Mesenteric fat pad (tissue), 1 donor: ENCODE results near the gene MT1HL1. TPM values are rescaled to one million over a fixed set of nuclear protein-coding genes. Genes with fewer than 3 reads are reported as not detected.
"Not testable (repeated sequence)": the region's sequence is repeated elsewhere in the genome, so short reads cannot be mapped to it uniquely, and the experiment has no call there.

Experiments used
- DNase-seq: peaks from one replicate; pipeline ENCODE4 v3.0.0-alpha.2; 2020; ENCODE audit warnings: low spot score
- total RNA-seq: library from RNA; stranded (reverse); fragmentation: NEBNext Ultra II Directional; extraction: Animal tissue kit (Norgen Biotek cat#: 25700); gene quantifications from one replicate; pipeline ENCODE4 v1.2.1, GENCODE V29; 2021
- donor health status: DM: yes; HTN: yes; CAD: no.

MT1HL1 gene
- total RNA-seq, 1 donor from 2014 or later = not detected

DNA sequence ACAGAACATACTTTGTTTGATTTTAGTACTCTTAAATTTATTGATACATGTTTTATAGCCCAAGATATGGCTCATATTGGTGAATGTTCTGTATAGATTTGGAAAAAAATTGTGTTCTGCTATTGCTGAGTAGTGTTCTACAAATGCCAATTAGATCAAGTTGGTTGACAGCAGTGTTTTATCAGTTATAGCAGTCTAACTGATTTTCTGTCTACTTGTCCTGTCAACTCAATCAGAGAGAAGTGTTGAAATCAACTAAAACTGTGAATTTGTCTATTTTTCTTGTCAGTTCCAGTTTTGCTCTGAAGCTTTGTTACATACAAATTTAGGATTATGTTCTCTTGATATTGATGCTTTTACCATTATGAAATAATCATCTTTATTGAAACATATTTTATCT lies 14.7 kb upstream of the MT1HL1 start:
- DNase-seq = no peak

DNA sequence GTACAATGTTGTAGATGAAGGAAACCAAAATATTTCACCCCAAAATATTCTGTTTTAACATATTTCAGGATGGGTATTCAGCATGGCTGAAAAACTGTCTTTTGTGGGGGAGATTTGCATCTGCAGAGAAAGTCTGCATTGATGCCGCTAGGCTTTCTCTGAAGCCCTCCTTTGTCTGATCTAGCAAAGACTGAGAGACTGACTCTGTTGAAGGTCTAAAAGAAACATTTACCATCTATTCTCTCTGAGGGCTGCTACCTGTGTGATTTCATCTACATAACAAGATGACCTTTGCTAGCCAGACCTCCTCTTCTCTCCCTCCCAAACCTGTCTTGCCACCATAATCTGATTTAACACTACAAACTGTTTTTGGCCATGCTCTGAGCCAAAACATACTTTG lies 12.4 kb upstream of the MT1HL1 start:
- no peak for DNase-seq

DNA sequence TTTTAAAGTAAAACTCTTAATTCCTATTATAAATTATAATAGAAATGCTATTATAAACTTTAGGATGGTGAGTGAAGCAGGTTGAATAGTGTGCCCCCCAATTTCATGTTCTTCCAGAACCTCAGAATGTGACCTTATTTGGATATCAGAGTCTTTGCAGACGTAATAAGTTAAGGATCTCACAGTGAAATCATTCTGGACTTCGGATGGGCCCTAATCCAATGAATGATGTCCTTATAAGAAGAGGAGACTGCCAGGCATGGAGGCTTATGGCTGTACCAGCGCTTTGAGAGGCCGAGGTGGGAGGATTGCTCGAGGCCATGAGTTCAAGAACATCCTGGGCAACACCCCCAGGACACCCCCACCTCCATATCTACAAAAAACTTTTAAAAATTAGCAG lies 9.4 kb upstream of the MT1HL1 start:
- no peak for DNase-seq

DNA sequence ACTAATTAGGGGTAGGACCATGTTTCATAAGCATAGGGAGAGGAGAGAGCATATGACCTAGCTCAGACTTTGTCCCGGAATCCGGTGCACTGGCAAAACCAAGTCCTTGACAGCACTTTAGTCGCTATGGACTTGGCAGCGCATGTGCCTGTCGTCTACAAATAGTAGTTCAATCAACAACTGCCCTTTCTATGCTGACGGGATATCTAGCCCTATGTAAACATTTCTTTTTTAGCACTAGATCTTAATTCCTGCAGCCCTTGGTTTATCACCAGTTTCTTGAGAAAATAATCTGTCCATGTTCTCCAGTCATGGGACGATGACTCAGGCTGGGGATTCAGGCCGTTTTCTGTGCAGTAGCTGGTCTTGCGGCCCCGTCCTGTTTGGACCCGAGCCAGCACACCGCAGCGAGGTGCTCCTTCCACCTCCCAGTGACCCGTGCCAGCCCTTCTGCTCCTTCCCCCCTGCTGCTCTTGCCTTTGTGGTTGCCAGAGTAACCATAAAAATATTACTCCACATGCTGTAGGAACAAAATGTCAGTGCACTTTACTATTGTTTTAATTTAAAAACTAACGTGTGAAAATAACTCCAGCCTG lies 8.6 kb upstream of the MT1HL1 start:
- DNase-seq = no peak

DNA sequence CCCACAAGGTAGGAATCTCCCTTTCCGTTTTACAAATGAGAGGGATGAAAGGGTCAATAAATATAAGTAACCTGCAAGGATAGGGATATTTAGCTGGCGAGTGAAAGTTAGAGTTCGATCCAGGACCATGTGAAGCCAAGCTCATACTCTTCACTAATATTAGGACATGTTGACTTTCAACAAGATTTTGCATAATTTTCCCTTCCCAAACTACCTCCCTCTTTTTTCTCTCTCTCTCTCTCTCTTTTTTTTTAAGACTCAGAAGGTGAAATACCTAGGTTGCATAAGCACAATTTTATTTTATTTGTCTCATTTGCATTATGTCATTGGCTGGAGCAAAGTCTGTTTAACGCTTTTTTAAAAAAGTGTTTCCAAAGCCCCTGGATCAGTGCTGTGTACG lies 8.1 kb upstream of the MT1HL1 start:
- no peak for DNase-seq

DNA sequence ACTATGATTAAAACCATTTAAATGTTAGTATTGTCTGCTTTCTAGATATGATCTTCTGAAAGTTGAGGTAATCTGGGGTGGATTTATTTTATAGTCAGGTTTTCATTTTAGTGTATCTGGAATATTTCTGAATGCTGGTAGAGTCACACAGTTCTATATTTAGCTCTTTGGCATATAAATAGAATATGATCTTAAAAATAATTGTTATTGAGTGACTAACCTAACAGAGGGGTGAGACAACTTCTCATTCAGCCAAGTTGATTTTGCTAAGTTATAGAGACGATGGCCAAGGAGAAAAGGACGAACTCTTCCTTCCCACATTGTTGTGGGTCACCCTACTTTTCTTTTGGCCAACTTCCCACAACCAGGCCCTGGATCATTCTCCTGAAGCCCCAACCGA lies 7.2 kb upstream of the MT1HL1 start:
- DNase-seq = no peak

DNA sequence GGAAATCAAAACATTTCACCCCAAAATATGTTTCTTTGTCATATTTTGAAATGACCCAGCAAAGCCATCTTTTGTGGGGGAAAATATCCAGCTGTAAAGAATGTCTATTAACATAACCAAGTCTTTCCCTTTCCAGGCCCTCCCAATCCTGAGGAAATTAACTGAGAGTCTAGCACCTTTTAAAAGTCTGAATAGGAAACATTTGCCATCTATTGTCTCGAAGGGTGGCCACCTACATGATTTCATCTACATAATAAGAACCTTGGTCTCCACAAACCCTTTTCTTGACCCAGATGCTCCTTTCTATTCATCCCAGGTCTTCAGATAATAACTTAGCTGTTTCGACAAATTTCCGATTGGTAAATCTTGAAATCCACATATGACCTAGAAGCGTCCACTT lies 5.4 kb upstream of the MT1HL1 start:
- DNase-seq = no peak

DNA sequence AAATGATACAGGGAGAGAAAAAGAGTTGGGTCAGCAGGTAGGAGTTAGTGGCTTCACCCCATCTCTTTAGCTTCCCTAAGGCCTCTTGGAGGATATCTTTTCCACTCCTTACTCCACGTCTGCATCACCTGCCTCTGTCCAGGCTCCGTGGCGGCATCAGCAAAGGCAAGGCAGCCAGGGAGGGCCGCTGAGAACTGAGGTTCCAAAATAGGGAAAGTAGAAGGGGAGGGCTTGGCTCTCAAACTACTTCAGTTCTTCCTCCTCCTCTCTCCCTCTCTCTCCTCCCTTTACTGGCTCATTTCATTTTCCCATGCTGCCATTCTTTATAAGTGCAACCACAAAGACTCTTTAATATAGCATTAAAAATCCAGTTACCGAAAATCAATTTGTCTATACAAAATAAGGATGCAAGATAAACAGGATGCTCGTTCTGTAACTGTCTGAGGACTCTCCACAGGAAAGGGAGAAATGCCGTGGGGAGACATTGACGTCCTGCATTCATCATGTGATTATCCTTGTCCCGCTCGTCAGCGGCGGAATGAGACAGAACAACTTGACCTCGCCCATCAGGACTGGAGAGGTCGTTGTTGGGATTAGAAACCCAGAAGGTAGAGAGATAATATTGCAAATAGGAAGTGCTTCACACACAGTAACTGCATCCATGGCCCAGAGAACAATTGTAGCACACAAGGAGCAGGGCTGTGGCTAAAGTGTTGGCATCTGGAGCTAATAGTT lies 3.1 kb upstream of the MT1HL1 start:
- no peak for DNase-seq

DNA sequence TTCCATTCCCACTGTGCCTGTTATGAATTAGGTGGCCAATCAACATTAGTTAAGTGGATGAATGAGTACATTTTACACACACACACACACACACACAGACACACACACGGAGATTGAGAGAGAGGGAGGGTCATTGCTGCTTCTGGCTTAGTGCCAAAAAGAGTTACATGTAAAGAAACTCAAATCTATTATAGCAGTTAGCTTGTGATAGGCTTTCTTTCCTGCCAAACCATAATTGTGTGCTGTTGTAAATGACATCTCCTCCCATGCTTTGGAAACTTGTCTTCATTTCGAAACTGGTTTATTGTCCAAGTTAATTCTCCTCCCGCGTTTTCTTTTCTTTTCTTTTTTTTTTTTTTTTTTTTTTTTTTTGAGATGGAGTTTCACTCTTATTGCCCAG lies 1.4 kb upstream of the MT1HL1 start:
- DNase-seq = no peak

DNA sequence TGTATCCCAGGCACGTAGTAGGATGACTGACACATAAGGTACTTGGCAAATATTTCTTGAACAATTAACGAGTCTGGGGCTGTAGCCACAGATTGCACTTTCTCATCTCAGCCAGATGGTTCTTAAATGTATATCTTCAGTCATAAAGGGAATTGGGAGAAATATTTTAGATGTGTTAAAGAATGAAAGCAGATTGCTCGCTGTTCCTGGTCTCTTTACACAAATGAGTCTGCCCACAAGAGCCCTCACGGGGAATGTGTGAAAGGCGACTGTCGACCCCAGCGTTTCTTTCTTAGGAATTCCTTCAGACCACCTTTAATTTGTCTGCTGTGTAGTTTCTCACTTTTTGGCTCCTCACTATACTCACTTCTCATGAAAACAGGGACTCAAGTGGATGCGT lies 725 bp downstream of the MT1HL1 start:
- DNase-seq = no peak

DNA sequence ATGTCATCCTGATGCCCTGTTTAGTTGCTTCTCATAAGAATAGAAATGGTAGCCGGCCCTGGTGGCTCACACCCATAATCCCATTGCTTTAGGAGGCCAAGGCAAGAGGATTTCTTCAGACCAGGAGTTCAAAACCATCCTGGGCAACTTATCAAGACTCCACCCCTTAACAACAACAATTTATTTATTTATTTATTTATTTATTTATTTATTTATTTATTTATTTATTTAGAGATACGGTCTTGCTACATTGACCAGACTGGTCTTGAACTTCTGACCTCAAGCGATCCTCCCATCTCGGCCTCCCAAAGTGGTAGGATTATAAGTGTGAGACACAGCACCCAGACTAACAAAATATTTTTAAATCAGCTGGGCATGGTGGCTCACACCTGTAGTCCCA lies 4.0 kb downstream of the MT1HL1 start:
- DNase-seq = no peak

DNA sequence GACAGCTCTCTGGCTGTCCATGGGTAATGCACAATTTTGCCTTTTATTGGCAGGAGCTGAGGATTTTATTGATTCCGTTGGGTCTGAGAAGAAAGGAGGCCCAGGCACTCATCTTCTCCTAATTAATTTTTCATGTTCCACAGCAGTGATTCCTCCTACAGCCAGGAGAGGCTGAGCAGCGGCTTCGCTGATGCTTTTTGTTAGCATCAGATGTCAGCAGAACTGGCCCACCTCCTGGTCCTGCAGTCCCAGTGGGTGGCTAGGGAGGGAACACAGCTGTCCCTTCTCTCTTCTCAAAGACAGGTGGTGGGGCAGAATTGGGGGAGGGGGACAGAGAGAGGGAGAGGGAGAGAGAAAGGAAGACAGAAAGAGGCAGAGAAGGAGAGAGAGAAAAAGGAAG lies 5.7 kb downstream of the MT1HL1 start:
- DNase-seq = no peak

DNA sequence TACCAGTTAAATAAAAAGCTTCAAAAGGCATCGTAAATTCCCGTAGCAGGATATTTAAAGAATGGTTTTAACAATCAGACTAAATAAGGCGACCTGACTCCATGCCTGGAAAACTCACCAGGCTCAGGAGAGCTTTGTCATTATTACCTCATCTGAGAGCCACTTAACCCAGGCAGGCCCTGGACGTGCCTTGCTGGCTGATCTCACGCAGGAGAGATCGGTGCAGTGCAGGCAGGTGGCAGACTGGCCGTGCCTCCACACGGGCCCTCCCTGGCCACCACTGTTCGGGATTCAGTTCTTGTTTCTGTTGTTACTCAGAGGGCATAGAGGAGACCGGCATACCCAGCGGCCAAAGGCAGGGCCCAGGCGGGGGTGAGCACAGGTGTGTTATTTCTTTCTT lies 6.4 kb downstream of the MT1HL1 start:
- no peak for DNase-seq

DNA sequence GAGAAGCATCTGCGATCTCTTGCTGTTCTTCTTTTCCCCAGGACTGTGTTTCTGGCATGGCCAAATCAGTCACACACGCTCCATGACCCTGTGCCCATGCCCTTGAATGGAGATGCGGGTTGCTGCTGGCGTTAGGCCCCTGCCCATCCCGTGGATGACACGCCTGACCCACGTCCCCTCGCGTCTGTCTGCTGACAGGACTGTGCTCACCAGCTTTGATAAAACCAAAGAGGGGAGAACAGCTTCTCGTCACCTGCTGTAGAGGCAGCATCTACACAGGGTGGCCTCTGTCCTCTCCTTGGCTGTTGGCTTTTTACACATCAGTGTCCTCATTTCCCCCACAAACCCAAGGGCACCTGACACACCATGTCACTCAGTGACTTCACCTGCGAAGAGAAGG lies 6.9 kb downstream of the MT1HL1 start:
- DNase-seq = no peak

DNA sequence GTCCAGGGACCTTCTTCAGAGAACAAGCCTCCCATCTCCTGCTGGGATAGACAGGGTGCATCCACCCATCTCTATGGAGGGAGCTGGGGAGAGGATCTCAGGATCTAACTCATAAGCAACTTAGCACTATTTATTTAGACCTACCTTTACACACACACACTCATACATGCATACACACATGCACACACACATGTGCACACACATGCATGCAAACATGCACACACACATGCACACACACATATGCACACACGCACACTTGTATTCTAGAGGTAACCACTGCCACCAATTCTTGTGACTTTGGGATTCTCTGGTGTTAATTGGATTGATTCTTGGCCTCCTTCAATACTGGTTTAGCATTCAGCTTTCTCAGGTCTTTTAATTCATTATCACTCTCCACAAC lies 9.8 kb downstream of the MT1HL1 start:
- DNase-seq = no peak

DNA sequence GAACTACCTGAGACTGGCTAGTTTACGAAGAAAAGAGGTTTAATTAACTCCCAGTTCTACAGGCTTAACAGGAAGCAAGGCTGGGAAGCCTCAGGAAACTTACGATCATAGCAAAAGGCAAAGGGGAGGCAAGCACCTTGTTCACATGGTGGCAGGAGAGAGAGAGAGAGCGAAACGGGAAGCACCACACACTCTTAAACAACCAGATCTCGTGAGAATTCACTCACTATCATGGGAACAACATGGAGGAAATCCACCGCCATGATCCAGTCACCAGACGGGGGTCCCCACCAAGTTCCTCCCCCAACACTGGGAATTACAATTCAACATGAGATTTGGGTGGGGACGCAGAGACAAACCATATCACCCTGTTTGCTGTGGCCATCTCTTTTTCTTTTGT lies 11.8 kb downstream of the MT1HL1 start:
- no peak for DNase-seq

DNA sequence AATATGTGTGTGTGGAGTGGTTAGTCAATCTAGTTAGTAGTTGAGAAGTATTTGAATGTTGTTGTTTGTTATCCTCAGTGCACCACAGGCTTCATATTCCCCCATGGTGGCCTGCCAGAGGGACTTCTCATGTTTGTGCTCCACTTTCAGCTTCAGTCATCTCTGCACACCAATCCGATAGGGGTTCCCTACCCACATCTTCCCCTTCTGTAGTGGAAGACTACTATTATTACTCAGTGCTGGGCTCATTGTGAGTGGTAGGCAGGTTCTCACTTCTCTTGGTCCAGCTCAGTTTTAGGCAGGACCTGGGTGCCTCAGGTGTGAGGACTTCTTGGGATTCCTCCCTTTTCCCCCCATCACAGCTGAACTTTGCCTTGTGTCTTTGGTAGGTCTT lies 14.2 kb downstream of the MT1HL1 start:
- DNase-seq = no peak

DNA sequence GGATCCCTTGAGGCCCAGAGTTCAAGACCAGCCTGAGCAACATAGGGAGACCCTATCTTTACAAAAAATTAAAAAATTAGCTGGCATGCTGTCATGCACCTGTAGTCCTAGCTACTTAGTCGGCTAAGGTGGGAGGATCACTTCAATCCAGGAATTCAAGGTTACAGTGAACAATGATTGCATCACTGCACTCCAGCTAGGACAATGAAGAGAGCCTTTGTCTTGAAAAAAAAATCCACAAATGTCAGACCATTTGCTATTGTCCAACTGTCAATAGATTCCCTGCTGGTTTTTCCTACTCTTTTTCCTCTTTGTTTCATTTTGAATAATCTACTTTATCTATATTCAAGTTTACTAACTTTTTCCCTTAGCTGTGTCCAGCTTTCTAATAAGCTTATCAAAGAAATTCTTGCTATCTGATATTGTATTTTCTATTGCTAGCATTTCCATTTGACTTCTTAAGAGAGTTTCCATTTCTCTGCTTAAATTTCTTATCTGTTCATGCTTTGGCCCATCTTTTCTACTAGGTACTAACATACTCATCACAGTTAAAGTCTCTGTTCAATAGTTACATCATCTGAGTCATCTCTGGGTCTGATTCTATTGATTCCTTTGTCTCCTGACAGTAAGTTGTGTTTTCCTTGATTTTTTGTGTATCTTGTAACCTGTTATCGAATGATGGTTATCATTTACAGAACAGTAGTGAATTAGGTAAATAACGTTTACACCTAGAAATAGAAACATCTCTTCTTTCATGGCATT lies 14.8 kb downstream of the MT1HL1 start:
- DNase-seq = no peak

DNA sequence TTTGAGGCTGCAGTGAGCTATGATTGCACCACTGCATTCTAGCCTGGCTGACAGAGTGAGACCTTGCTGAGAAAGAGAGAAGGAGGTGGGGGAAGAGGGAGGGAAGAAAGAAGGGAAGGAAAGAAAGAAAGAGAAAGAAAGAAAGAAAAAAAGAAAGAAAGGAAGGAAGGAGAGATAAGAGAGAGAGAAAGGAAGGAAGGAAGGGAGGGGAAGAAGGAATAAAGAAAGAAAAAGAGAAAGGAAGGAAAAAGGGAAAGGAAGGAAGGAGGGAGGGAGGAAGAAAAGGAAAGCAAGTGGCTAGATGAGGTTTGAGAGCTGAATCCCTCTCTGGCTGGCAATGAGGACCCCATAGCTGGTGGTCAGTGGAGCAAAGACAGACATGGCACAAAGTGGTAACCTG lies 20.4 kb downstream of the MT1HL1 start:
- no peak for DNase-seq

DNA sequence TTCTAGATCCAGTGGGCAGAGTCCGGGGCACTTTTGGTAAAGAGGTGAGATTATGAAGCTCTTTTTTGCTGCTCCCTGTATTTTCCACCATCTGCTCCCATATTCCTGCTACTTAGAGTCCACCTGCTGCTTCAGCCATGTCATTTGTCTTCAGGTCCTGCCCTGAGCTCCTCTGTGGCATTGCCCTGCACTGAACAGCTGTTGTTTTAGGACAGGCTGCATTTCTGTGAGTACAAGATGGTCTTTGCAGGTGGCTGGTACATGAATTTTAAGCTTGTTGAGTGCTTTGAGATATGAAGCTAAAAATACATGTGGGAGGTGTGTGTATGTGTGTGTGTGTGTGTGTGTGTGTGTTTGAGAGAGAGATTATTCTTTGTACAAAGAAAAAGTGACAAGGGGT lies 21.9 kb downstream of the MT1HL1 start:
- no peak for DNase-seq

DNA sequence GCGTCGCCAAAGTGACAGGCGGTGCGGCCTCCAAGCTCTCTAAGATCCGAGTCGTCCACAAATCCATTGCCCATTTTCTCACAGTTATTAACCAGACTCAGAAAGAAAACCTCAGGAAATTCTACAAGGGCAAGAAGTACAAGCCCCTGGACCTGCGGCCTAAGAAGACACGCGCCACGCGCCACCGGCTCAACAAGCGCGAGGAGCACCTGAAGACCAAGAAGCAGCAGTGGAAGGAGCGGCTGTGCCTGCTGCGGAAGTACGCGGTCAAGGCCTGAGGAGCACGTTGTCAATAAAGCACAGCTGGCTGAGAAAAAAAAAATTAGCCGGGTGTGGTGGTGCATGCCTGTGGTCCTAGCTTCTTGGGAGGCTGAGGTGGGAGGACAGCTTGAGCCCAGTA lies 22.8 kb downstream of the MT1HL1 start:
- not testable (repeated sequence) for DNase-seq

DNA sequence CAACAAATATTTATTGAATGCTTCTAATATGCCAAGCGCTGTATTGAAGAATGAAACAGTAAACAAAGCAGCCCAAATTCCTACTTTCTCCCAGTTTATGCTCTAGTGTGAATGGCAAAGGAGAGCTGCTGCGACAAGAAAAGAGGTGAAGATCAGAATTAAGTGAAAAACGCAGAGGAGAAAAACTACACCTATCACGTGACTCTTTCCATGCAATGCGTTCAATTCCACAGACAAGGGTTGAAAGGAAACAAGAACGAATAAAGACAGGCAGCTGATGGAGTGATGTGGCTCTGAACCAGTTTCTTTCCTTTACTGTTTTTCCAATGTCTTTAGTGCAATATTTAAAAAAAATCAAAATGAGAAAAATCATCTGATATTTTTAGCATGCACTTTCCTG lies 23.6 kb downstream of the MT1HL1 start:
- no peak for DNase-seq
